CMK (cell line): ENCODE results near the gene RRAGD.

Experiments
- DNase-seq: peaks from one replicate; pipeline ENCODE4 v3.0.0-alpha.2; 2010; ENCODE audit warnings: low read depth

RRAGD gene

DNA sequence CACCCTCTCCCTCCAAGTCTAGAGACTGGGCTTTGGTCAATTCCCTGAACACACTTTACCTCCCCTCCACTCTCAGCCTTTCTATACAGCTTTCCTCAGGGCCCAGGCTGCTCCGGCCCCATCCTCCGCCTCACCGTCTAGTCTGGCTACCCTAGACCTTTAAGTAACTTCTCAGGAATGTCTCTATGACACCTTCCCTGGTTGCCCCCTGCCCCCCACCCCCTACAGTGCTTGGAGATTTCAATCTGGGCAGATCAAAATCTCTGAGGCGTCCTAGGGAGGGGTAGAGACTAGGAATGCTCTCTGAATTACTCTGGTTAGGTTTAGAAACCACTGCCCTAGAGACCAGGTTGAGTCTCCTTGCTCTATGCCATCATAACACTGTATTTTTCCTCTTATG is 65.6 kb downstream of the RRAGD start:
- DNase-seq, result no peak

DNA sequence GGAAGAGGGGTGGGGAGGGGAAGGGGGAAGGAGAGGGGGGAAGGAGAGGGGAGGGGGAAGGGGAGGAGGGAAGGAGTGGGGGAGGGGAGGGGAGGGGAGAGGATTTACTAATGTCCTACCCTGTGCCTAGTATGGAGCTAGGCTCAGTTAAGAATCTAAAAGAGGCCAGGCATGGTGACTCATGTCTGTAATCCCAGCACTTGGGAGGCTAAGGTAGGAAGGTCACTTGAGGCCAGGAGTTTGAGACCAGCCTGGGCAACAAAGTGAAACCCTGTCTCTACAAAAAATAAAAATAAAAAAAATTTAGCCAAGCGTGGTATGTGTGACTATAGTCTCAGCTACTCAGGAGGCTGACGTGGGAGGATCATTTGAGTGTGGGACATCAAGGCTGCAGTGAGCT is 72.5 kb downstream of the RRAGD start:
- DNase-seq, result no peak

DNA sequence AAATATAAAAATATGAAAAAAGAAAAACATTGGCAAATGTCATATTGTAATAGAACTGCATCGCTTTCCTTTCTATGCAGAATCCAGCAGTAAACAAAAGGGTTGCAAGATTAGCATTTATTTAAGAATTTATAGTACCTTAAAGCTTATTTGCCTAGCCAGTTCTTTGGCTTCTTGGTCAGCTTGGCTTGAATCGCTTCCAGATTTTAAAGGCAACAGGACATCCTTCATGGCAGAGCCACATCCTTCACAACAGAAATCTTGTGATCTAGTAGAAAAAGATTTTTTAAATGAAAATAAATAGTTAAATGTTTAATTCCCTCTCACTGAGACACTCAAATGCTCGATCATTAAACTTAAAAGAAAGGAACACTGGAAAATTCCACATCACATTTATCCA is 76.9 kb downstream of the RRAGD start:
- no peak for DNase-seq

DNA sequence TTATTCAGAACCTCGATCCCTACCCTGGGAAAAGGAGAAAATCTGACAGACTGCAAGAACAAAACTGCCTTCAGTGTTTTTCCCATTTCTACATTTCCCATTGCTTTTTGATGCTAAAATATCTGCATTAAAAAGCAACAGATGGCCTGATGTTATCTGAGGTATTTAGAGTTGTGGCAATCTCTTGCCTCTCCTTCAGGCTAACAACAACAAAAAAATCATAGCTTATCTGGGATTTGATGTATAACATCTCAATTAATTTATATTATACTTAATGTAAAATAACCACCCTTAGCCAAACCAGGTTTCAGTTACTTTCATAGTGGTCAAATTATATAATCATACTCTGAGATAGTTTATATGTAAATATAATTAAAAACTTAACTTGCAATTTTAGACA is 81.2 kb downstream of the RRAGD start:
- DNase-seq, result no peak

DNA sequence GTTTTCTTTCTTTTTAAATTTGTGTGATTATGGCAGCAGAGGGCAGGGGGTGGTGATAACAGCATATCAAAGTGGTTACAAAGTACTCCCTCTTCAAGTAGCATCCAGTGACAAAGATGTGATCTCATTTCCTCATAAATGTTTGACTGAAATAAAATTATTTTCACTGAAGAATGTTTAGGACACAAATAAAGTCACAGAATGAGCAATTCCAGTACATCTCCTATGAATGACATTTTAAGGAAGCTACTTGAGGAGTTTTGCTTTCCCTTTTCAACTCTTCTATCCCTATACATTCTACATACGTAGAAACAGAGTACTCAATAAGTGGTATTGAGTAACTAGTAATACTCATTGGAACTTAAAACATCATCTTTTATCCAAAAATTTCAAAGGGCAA is 83.1 kb downstream of the RRAGD start:
- no peak for DNase-seq

DNA sequence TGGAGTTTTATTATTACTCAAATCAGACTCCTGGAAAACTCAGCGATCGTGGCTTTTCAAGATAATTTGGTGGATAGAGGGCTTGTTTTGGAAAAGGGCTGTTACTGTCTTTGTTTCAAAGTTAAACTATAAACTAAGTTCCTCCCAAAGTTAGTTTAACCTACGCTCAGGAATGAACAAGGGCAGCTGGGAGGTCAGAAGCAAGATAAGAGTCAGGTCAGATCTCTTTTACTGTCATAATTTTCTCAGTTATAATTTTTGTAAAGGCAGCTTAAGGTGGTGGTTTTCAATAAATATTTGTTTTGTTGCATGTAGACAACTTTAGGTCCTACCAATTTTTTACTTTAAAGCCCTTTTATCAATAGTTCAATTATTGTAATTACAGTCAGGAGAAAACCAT is 87.8 kb downstream of the RRAGD start:
- no peak for DNase-seq

DNA sequence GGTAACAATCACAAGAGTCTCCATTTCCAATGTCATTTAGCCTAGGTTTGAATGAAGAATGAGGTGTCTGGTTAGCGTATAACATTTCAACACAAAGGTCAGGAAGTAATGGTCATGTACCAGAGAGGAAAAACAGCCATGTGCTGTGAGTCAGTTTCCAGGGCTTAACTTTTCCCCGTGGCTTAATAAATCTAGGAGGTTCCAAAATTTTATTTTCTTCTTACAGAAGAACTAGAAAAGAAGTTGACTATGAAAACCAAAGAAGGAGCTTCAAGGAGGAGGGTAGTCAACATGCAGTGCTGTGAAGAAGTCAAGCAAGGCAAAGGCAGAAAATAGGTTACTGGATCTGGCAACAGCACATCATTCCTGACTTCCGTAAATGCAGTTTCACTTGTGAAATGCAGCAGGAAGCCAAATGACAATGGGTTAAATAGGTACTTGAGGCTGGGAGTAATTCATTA is 88.5 kb downstream of the RRAGD start:
- no peak for DNase-seq

DNA sequence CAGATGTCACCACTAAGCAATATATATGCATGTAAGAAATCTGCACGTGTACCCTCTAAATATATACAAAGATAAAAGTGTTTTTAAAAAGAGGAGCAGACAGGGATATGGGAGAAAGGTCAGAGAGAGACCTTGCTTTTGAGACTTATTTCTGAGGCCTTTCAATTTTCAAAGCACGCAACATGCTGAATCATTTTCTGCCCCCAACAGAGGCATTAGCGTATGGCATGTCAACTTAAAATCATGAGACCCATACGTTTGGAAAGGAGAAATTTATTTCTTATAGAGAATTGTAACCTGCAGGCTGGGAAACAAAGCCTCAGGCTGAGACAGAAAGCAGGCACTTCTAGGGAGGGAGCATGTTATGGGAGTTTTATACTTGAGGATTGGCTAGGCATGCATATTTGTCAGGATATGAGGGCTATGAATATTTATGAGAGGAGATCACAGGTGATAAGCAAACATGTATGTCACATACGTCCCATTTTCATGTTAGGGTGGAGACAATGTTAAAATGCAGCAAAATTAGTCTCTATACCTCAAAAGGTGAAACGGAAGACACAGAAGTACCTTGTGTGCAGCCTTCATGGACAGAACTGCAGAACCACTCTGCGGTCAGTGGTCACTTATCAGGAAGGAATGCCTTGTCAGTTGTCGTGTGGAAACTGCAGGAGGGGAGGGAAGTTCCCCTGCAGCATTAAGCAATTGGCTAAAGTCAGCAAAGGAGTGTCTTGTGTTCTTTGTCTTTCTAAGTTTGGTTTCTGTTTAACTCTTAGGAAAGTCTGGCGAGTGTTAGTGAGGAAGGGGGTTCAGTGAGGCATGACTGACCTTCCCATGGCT is 90.7 kb downstream of the RRAGD start:
- peak; percentile 87 for DNase-seq

DNA sequence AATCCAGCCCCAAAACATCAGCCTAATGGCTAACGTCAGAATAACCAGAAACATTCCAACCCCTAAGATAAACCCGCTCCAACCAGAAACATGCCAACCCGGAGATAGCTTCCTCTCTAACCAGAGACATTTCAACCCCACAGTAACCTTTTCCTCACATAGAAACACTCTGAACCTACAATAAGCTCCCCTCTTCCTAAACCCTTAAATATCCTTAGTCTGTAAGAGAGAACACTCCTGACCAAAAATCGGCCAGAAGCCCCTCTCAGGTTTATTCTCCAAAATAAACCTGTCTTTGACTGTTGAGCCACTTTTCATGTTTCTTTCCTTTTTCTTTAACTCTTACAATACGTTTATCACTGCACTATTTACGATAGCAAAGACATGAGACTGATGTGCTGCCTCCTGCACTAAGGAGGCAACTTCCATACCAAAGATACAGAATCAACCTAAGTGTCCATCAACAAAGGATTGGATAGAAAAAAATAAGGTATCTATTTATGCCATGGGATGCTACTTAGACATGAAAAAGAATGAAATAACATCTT is 92.0 kb downstream of the RRAGD start:
- DNase-seq, result no peak

DNA sequence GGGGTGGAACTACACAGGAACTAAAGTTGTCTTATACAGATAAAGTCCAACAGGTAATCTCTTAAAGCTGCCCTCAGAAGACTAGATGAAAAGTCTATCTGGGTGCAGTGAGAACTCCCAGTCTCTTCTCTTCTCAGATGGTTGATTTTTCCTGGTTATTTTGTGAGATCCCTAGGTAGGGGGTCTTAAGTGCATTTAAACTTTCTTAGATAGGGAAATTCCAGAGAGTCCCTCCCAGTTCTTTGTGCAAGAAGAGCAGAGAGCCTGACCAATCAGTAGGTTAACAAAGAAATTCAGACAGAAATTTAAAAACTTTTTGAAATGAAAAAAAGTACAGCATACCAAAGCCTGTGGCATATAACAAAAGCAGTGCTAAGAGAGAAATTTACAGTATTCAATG is 95.0 kb downstream of the RRAGD start:
- no peak for DNase-seq

DNA sequence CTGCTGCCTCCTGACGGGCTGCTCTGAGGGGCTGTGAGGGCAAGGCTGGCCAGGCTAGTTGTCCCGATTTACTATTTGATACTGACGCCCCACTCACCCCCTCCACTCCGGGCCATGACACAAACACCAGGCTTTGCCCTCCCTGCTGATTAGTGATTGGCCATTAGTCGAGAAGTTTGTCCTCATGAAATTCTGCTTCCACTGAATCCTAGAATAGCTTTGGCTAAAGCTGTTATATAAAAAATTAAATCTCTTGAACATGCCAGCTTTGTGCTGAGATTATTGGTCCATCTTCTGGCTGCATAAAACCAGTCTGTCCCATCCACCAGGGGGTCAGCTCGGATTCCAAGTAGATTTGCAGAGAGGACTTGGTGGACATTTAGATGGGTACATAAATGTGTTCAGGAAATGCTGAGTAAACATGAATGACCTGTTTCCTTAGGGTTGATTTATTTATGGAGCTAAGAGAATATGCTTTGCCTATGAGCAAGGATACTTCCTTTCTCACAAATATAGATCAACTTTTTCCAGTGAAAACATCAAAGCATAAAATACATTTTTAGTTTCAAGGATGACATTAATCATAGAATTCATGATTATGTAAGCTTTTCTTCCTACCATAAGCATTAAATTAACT is 96.7 kb downstream of the RRAGD start, which contains the start of gene GABRR2:
Gene GABRR2, minus strand, starts transcription at position 51 of the 637 bp plus-strand sequence. CDS start 134 bp downstream, outside the sequence.
- no peak for DNase-seq

DNA sequence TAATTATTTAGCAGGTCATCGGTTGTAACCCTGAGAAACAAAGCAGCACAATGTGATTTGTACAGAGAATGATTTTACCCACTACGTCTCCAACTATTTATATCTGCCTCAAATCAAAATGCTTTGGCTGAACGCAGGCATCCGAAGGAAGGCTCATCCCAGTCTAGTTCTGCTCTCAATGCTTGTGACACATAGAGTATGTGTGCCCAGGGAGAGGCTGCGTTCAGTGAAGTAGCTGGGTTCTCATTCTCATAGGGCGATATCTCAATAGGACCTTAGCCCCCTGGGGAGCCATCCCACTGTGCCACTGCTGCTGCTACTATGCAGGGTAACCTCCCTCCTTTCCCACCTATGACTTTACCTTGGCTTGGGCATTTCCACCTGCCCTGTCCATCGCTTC is 97.4 kb downstream of the RRAGD start:
- DNase-seq, result no peak
